Measurements from ENCODE around the gene TNP2. TPM values are rescaled to one million over a fixed set of nuclear protein-coding genes. Genes with fewer than 3 reads are reported as not detected.
A peak's percentile ranks its signal among the peaks of the same experiment; 100 is the strongest.
"Not testable (repeated sequence)": the region's sequence is repeated elsewhere in the genome, so short reads cannot be mapped to it uniquely, and the experiment has no call there.

The TNP2 gene
- total and polyA plus RNA-seq, 8 donors, result not detected

DNA sequence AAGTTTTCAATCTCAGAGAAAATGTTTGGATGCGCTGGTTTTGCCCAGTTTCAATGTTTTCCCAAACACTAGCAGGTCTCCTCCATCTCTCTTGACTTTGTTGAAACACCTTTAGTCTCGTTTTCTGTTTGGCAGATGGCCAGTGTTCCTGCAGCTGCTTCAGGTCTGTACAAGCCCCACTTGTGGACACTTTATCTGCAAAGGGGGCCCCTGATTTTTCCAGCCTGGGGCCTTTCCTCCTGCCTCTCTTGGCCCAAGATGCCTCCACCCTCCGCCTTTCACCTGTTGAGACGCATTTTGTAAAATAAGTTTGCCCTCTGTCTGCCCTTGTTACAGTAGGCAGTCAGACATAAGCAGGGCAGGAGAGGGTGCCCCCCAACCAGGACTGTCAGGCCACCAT is 33.9 kb upstream of the TNP2 start:
- Histone ChIP-seq H3K4me3 (no peak overlapping the region), H3K27me3 (no peaks in the 10 kb centered on the region), H3K36me3 (no peaks in the 10 kb centered on the region), H3K27ac (peak overlapping the region; percentile 30 to 71 (median 52)), H3K4me1 (peaks cover 6 to 23% (median 15%) of the 10 kb centered on the region in 4 donors), H3K9me3 (no peaks in the 10 kb centered on the region)
- TF ChIP-seq POLR2AphosphoS5 (IDR thresholded peaks at IDR 0.05), result no peak
- TF ChIP-seq, protein P1, sequence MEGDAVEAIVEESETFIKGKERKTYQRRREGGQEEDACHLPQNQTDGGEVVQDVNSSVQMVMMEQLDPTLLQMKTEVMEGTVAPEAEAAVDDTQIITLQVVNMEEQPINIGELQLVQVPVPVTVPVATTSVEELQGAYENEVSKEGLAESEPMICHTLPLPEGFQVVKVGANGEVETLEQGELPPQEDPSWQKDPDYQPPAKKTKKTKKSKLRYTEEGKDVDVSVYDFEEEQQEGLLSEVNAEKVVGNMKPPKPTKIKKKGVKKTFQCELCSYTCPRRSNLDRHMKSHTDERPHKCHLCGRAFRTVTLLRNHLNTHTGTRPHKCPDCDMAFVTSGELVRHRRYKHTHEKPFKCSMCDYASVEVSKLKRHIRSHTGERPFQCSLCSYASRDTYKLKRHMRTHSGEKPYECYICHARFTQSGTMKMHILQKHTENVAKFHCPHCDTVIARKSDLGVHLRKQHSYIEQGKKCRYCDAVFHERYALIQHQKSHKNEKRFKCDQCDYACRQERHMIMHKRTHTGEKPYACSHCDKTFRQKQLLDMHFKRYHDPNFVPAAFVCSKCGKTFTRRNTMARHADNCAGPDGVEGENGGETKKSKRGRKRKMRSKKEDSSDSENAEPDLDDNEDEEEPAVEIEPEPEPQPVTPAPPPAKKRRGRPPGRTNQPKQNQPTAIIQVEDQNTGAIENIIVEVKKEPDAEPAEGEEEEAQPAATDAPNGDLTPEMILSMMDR (IDR thresholded peaks at IDR 0.05), result no peak
- TF ChIP-seq EP300 (IDR thresholded peaks at IDR 0.05), result no peak
- no peak for TF ChIP-seq POLR2A (IDR thresholded peaks at IDR 0.05)
- peak; percentile 52 to 87 for DNase-seq
- intact Hi-C loops (cut with DNase I; ENCODE audit: low total_unique reads), result no loop called here
- 35 to 51% (median 42%) methylated on average over 3 to 4 of the region's 4 CpGs for WGBS, 5 donors

DNA sequence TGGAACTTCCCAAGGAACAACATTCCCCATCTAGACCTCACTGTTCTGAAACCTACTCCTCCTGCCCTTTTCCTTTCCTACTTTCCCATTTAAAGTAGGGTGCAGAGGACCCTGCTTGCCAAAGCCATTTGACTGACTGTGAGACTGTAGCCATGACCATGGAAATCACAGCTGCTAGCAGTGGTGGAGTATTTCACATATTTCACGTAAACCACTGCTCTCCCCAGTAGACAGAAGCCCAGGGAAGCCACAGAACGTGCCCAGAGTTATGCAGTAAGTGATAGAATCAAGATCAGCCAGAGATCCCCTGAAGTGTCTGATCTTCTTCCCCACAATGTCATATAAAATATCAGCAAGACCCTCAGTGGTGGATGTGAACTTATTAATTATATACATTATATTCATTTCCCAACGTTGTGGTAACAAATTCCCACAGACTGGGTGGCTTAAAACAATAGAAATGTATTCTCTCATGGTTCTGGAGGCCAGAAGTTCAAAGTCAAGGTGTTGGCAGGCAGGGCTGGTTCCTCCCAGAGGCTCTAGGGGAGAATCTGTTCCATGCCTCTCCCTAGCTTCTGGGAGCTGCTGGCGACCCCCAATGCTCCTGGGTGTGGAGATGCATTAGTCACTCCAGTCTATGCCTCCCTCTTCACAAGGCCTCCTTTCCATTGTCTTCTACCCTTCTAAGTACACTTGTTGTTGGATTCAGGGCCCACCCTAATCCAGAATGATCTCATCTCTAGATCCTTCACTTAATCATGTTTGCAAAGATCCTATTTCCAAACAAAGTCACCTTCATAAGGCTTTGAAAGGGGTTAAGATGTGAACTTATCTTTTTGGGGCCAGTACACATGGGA is 32.7 kb upstream of the TNP2 start:
- no peaks in the 10 kb centered on the region for H3K27me3 ChIP-seq
- H3K4me1 ChIP-seq, result peaks cover 17 to 29% (median 26%) of the 10 kb centered on the region in 4 donors
- no peak overlapping the region for H3K4me3 ChIP-seq
- H3K9me3 ChIP-seq, result no peaks in the 10 kb centered on the region
- intact Hi-C loops (cut with DNase I; ENCODE audit: low total_unique reads), result no loop called here
- no peaks in the 10 kb centered on the region for H3K36me3 ChIP-seq
- 59 to 68% (median 66%) methylated on average over 4 of the region's 4 CpGs for WGBS, 5 donors
- H3K27ac ChIP-seq, result peak overlapping the region in 2 of 5 donors; percentile 52 to 71
- DNase-seq, result no peak
- no peak for TF ChIP-seq POLR2AphosphoS5 (IDR thresholded peaks at IDR 0.05)
- TF ChIP-seq, protein P1 (IDR thresholded peaks at IDR 0.05), result no peak
- TF ChIP-seq POLR2A (IDR thresholded peaks at IDR 0.05), result no peak
- no peak for TF ChIP-seq EP300 (IDR thresholded peaks at IDR 0.05)

DNA sequence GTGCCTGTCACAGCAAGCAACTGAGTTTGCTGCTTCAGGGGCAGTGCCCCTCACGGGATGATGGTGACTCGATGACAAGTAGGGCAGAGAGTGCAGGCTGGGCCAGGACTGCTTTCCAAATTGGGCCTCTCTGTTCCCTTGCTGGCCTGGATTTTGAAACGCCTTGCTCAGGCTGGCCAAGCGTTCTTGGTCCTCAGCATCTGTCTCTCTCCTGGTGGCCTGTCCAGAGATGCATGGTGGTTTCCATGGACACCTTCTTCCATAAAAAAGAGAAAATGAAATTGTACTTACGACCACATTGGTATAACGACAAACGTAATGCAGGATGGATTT is 31.4 kb upstream of the TNP2 start:
- Histone ChIP-seq H3K9me3 (no peaks in the 10 kb centered on the region), H3K4me3 (no peak overlapping the region), H3K36me3 (no peaks in the 10 kb centered on the region), H3K4me1 (peaks cover 20 to 41% (median 35%) of the 10 kb centered on the region in 4 donors), H3K27me3 (no peaks in the 10 kb centered on the region), H3K27ac (no peak overlapping the region)
- intact Hi-C loops (cut with DNase I; ENCODE audit: low total_unique reads), result no loop called here
- WGBS, 5 donors, result 89 to 96% (median 92%) methylated on average over 7 of the region's 7 CpGs
- no peak for DNase-seq
- TF ChIP-seq, protein P1 (IDR thresholded peaks at IDR 0.05), result no peak
- TF ChIP-seq EP300 (IDR thresholded peaks at IDR 0.05) (no peak), POLR2AphosphoS5 (IDR thresholded peaks at IDR 0.05) (no peak), POLR2A (IDR thresholded peaks at IDR 0.05) (no peak)

DNA sequence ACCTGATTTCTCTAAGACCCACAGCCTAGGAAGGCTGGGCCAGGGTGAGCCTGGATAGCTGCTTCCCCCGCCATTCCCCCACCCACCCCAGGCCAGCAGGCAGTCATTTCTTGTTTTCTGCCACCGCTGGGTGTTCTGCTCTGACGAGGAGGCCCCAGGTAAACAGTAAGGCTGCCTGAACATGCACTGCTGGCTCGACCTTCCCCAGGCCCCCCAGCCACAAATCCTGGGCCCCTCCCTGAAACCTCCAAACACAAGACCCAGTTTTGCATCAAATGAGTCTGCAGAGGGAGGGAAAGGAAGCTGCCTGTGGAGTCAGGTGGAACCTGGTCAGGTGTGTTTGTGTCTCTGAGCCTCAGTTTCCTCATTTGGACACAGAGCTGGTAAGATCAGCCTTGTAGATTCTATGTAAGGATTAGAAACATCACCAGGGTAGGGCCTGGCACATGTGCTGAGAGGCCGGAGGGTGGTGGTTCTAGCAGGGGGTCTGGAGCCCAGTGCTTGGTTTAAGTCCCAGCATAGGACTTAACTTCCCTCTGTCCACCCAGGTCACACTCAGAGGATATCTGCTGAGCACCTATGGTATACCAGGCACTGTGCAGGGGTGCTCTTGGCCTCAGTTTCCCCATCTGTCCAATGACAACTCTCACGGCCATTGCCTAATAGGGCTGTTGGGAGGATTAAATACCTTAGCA is 30.9 kb upstream of the TNP2 start:
- Histone ChIP-seq H3K36me3 (no peaks in the 10 kb centered on the region), H3K4me1 (peaks cover 20 to 41% (median 35%) of the 10 kb centered on the region in 4 donors), H3K27me3 (no peaks in the 10 kb centered on the region), H3K9me3 (no peaks in the 10 kb centered on the region), H3K4me3 (no peak overlapping the region), H3K27ac (no peak overlapping the region)
- TF ChIP-seq POLR2AphosphoS5 (IDR thresholded peaks at IDR 0.05) (no peak), EP300 (IDR thresholded peaks at IDR 0.05) (no peak), POLR2A (IDR thresholded peaks at IDR 0.05) (no peak)
- TF ChIP-seq, protein P1 (IDR thresholded peaks at IDR 0.05), result no peak
- 73 to 91% (median 74%) methylated on average over 6 of the region's 6 CpGs for WGBS, 5 donors
- intact Hi-C loops (cut with DNase I; ENCODE audit: low total_unique reads), result no loop called here
- peak in 1 of 2 donors; percentile 35 for DNase-seq

DNA sequence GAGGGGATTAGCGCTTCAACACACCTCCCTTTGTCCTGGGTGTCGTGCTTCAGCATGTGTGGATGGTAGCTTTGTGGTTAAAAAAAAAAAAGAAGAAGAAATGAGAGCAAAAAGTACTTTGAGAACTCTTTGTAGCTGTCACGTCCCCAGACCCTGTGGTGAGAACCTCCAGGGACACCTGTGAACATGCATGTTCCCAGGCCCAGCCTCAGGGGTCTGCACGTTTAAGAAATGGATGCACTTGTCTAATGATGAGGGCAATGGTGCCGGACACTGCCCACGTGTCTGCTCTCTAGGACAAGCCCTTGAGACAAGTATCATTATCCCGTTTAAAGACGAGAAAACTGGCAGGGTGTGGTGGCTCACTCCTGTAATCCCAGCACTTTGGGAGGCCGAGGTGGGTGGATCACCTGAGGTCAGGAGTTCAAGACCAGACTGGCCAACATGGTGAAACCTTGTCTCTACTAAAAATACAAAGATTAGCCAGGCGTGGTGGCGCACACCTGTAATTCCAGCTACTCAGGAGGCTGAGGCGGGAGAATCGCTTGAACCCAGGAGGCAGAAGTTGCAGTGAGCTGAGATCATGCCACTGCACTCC is 29.9 kb upstream of the TNP2 start:
- peaks cover 20 to 41% (median 35%) of the 10 kb centered on the region in 4 donors for H3K4me1 ChIP-seq
- WGBS, 5 donors, result 83 to 91% (median 88%) methylated on average over 13 of the region's 13 CpGs
- intact Hi-C loops (cut with DNase I; ENCODE audit: low total_unique reads); H3K4me3 ChIP-seq; H3K27me3 ChIP-seq; H3K36me3 ChIP-seq; DNase-seq; H3K9me3 ChIP-seq; H3K27ac ChIP-seq: not testable (repeated sequence)
